Vagina (tissue), 2 donors: ENCODE measurements around the gene CD96.

ENCODE experiments used
- POLR2A ChIP-seq, 2 donors: fragments of 450-650 bp; IDR thresholded peaks; one replicate each; pipeline ENCODE4 v1.6.1; 2017; ENCODE audit warnings: antibody characterized with exemption in 2 of 2, mild to moderate bottlenecking in 2 of 2, moderate library complexity in 2 of 2
- POLR2AphosphoS5 ChIP-seq, 2 donors: sonication (generic); formaldehyde crosslinking; IDR thresholded peaks; one replicate each; pipeline ENCODE4 v1.9.0; 2017; ENCODE audit warnings: antibody characterized with exemption in 2 of 2, mild to moderate bottlenecking in 2 of 2, low read depth in 1 of 2; ENCODE audit not compliant: insufficient read depth in 1 of 2
- TF ChIP-seq, protein P1 (sequence below), 3 experiments: fragments of 450-650 bp in 2 of 3; fragments of 200-600 bp in 1 of 3; sonication (generic) in 1 of 3; IDR thresholded peaks; one replicate each; pipeline ENCODE4 v1.5.1; 2017 to 2019; ENCODE audit warnings: antibody characterized with exemption in 3 of 3, mild to moderate bottlenecking in 2 of 3, moderate library complexity in 2 of 3

DNA sequence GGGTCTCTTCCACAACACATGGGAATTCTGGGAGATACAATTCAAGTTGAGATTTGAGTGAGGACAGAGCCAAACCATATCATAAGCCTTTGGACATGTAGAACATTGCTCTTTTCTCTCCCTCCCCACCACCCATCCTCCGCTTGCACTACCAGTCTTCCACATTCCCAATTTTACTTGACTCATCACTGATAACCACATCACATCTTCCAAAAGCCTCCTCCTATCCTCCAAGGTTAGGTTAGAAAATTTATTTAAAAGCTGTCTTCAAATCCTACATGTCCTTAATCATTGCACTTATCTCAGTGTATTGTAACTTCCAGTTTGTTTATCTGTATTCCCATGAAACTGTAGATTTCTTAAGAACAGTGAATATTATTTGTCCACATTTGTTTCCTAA is 42.7 kb downstream of the CD96 start:
- TF ChIP-seq, protein P1, sequence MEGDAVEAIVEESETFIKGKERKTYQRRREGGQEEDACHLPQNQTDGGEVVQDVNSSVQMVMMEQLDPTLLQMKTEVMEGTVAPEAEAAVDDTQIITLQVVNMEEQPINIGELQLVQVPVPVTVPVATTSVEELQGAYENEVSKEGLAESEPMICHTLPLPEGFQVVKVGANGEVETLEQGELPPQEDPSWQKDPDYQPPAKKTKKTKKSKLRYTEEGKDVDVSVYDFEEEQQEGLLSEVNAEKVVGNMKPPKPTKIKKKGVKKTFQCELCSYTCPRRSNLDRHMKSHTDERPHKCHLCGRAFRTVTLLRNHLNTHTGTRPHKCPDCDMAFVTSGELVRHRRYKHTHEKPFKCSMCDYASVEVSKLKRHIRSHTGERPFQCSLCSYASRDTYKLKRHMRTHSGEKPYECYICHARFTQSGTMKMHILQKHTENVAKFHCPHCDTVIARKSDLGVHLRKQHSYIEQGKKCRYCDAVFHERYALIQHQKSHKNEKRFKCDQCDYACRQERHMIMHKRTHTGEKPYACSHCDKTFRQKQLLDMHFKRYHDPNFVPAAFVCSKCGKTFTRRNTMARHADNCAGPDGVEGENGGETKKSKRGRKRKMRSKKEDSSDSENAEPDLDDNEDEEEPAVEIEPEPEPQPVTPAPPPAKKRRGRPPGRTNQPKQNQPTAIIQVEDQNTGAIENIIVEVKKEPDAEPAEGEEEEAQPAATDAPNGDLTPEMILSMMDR (IDR thresholded peaks at IDR 0.05) = no peak
- TF ChIP-seq POLR2A (IDR thresholded peaks at IDR 0.05) (no peak), POLR2AphosphoS5 (IDR thresholded peaks at IDR 0.05; ENCODE audit: insufficient read depth in 1 of 2, low read depth in 1 of 2) (no peak)
